Effector memory CD4-positive, alpha-beta T cell (primary cell): ENCODE measurements around the gene TRIM44.

Source experiments
- DNase-seq, 3 donors: peaks; one replicate each; pipeline ENCODE4 v3.0.0-alpha.2; 2020
- H3K27ac ChIP-seq: 2 replicates; pipeline ENCODE4 v1.7.0; 2013; ENCODE audit warnings: mild to moderate bottlenecking, low read length, moderate library complexity; ENCODE audit not compliant: insufficient read depth, poor library complexity, severe bottlenecking
- H3K27me3 ChIP-seq: replicated peaks from 2 replicates; pipeline ENCODE4 v1.7.0; 2013; ENCODE audit warnings: mild to moderate bottlenecking, low read length; ENCODE audit not compliant: insufficient read depth, control insufficient read depth, poor library complexity, severe bottlenecking
- H3K36me3 ChIP-seq: 2 replicates; pipeline ENCODE4 v1.7.0; 2013; ENCODE audit warnings: mild to moderate bottlenecking, low read length, moderate library complexity; ENCODE audit not compliant: control insufficient read depth, insufficient read depth
- H3K4me1 ChIP-seq: 2 replicates; pipeline ENCODE4 v1.7.0; 2013; ENCODE audit warnings: low read length, mild to moderate bottlenecking; ENCODE audit not compliant: control insufficient read depth, insufficient read depth, poor library complexity, severe bottlenecking
- H3K4me3 ChIP-seq: 2 replicates; pipeline ENCODE4 v1.7.0; 2013; ENCODE audit warnings: low read length, low read depth, mild to moderate bottlenecking; ENCODE audit not compliant: insufficient read depth, poor library complexity, severe bottlenecking
- H3K9me3 ChIP-seq: 2 replicates; pipeline ENCODE4 v1.7.0; 2013; ENCODE audit warnings: mild to moderate bottlenecking, low read length, moderate library complexity; ENCODE audit not compliant: control insufficient read depth

The TRIM44 gene

GRCh38 chr11:35842958-35843357 lies 180.4 kb downstream of the TRIM44 start:
- H3K36me3 ChIP-seq, result no peaks in the 10 kb centered on the region
- no peak overlapping the region for H3K27ac ChIP-seq
- H3K9me3 ChIP-seq, result no peaks in the 10 kb centered on the region
- H3K27me3 ChIP-seq, result no peaks in the 10 kb centered on the region
- H3K4me3 ChIP-seq, result no peak overlapping the region
- no peaks in the 10 kb centered on the region for H3K4me1 ChIP-seq
- DNase-seq, result no peak

- Histone ChIP-seq H3K27me3 (no peaks in the 10 kb centered on the region), H3K36me3 (no peaks in the 10 kb centered on the region), H3K4me3 (no peak overlapping the region), H3K9me3 (no peaks in the 10 kb centered on the region), H3K27ac (no peak overlapping the region), H3K4me1 (no peaks in the 10 kb centered on the region)
- DNase-seq, result no peak
Measured at GRCh38 chr11:35844579-35844978, 182.0 kb downstream of the TRIM44 start.

GRCh38 chr11:35845860-35846259 lies 183.3 kb downstream of the TRIM44 start:
- Histone ChIP-seq H3K27ac (no peak overlapping the region), H3K9me3 (no peaks in the 10 kb centered on the region), H3K4me1 (no peaks in the 10 kb centered on the region), H3K27me3 (no peaks in the 10 kb centered on the region), H3K36me3 (no peaks in the 10 kb centered on the region), H3K4me3 (no peak overlapping the region)
- no peak for DNase-seq

- Histone ChIP-seq H3K9me3 (no peaks in the 10 kb centered on the region), H3K36me3 (no peaks in the 10 kb centered on the region), H3K27me3 (no peaks in the 10 kb centered on the region), H3K27ac (no peak overlapping the region), H3K4me1 (no peaks in the 10 kb centered on the region), H3K4me3 (no peak overlapping the region)
- DNase-seq, result no peak
Measured at GRCh38 chr11:35846874-35847273, 184.3 kb downstream of the TRIM44 start.

- DNase-seq, result no peak
- H3K4me3 ChIP-seq, result no peak overlapping the region
- no peak overlapping the region for H3K27ac ChIP-seq
- H3K4me1 ChIP-seq, result no peaks in the 10 kb centered on the region
- H3K9me3 ChIP-seq, result no peaks in the 10 kb centered on the region
- no peaks in the 10 kb centered on the region for H3K36me3 ChIP-seq
- H3K27me3 ChIP-seq, result no peaks in the 10 kb centered on the region
Measured at GRCh38 chr11:35847473-35847872, 184.9 kb downstream of the TRIM44 start.

GRCh38 chr11:35848616-35849015 lies 186.0 kb downstream of the TRIM44 start:
- Histone ChIP-seq H3K4me3 (no peak overlapping the region), H3K4me1 (no peaks in the 10 kb centered on the region), H3K27ac (no peak overlapping the region)

GRCh38 chr11:35850191-35850590 lies 187.6 kb downstream of the TRIM44 start:
- no peaks in the 10 kb centered on the region for H3K4me1 ChIP-seq
- no peak for DNase-seq

More at GRCh38 chr11:35848616-35849015, 186.0 kb downstream of the TRIM44 start:
- Histone ChIP-seq H3K9me3 (no peaks in the 10 kb centered on the region), H3K27me3 (no peaks in the 10 kb centered on the region), H3K36me3 (no peaks in the 10 kb centered on the region)
- no peak for DNase-seq

GRCh38 chr11:35851342-35851741 lies 188.8 kb downstream of the TRIM44 start:
- H3K4me1 ChIP-seq, result no peaks in the 10 kb centered on the region
- H3K4me3 ChIP-seq, result no peak overlapping the region
- no peak for DNase-seq
- no peaks in the 10 kb centered on the region for H3K9me3 ChIP-seq
- no peak overlapping the region for H3K27ac ChIP-seq
- no peaks in the 10 kb centered on the region for H3K27me3 ChIP-seq
- no peaks in the 10 kb centered on the region for H3K36me3 ChIP-seq

More at GRCh38 chr11:35850191-35850590, 187.6 kb downstream of the TRIM44 start:
- Histone ChIP-seq H3K9me3 (no peaks in the 10 kb centered on the region), H3K36me3 (no peaks in the 10 kb centered on the region), H3K4me3 (no peak overlapping the region), H3K27ac (no peak overlapping the region), H3K27me3 (no peaks in the 10 kb centered on the region)

- Histone ChIP-seq H3K36me3 (no peaks in the 10 kb centered on the region), H3K4me3 (no peak overlapping the region), H3K9me3 (no peaks in the 10 kb centered on the region), H3K27me3 (no peaks in the 10 kb centered on the region), H3K27ac (no peak overlapping the region), H3K4me1 (no peaks in the 10 kb centered on the region)
- no peak for DNase-seq
Measured at GRCh38 chr11:35852056-35852455, 189.5 kb downstream of the TRIM44 start.

GRCh38 chr11:35853971-35854370 lies 191.4 kb downstream of the TRIM44 start:
- no peaks in the 10 kb centered on the region for H3K9me3 ChIP-seq
- H3K27ac ChIP-seq, result no peak overlapping the region
- no peaks in the 10 kb centered on the region for H3K36me3 ChIP-seq
- H3K4me3 ChIP-seq, result no peak overlapping the region
- no peaks in the 10 kb centered on the region for H3K27me3 ChIP-seq
- no peaks in the 10 kb centered on the region for H3K4me1 ChIP-seq
- no peak for DNase-seq

- no peak for DNase-seq
- Histone ChIP-seq H3K27me3 (no peaks in the 10 kb centered on the region), H3K4me3 (no peak overlapping the region), H3K36me3 (no peaks in the 10 kb centered on the region), H3K9me3 (no peaks in the 10 kb centered on the region), H3K4me1 (no peaks in the 10 kb centered on the region), H3K27ac (no peak overlapping the region)
Measured at GRCh38 chr11:35855671-35856070, 193.1 kb downstream of the TRIM44 start.
